GM12878 (cell line): ENCODE results near the gene HINFP. TPM values are rescaled to one million over a fixed set of nuclear protein-coding genes. Genes with fewer than 3 reads are reported as not detected.

Experiments
- ATAC-seq: fragments of 200-7000 bp; cut with Tn5 transposase; 3 replicates; pipeline ENCODE4 v1.9.1; 2020; ENCODE audit warnings: mild to moderate bottlenecking, moderate library complexity
- BruUV-seq: library from RNA; stranded (reverse); fragments of 400-500 nt; replicated peaks from 2 replicates; lab custom pipeline; 2021; lab: Mats Ljungman, UMichigan
- CTCF ChIA-PET: fragments of 300-600 bp; sonication (Branson Sonifier 250); formaldehyde crosslinking; extraction: SDS; loops from one replicate; lab custom pipeline; 2021; ENCODE audit warnings: inconsistent platforms; lab: Yijun Ruan, JAX
- POLR2A ChIA-PET: fragments of 350-600 bp; formaldehyde crosslinking; extraction: SDS; loops from one replicate; lab custom pipeline; 2021; ENCODE audit warnings: inconsistent platforms; lab: Charles Lee
- RAD21 ChIA-PET: fragments of 300-600 bp; sonication (Branson Sonifier 250); formaldehyde crosslinking; loops from one replicate; lab custom pipeline; 2023; ENCODE audit warnings: antibody characterized with exemption; ENCODE audit not compliant: unreplicated experiment; lab: Charles Lee
- SMC1A ChIA-PET: fragments of 300-600 bp; sonication (Branson Sonifier 250); formaldehyde crosslinking; loops from one replicate; lab custom pipeline; 2023; ENCODE audit not compliant: unreplicated experiment, uncharacterized antibody; lab: Charles Lee
- DNase-seq: peaks from one replicate; pipeline ENCODE4 v3.0.0-alpha.2; 2011; ENCODE audit warnings: low read depth, low spot score
- FAIRE-seq: peaks from 3 replicates; lab custom pipeline; 2011; peaks lifted over from hg19 to GRCh38; lab: Jason Lieb, UNC
- H2AFZ ChIP-seq: 2 replicates; pipeline ENCODE4 v1.6.0; 2011; ENCODE audit warnings: low read depth, low read length, control low read depth; ENCODE audit not compliant: control insufficient read depth
- H3K27ac ChIP-seq: 2 replicates; pipeline ENCODE4 v1.5.1; 2011; ENCODE audit warnings: control low read depth; ENCODE audit not compliant: control insufficient read depth, insufficient read depth
- H3K27me3 ChIP-seq, 2 experiments: replicated peaks in 1 of 2; 2 replicates each; pipeline versions ENCODE4 v1.6.0 to v1.6.1; 2011; ENCODE audit warnings: low read length in 1 of 2; ENCODE audit not compliant: control insufficient read depth in 2 of 2, insufficient read depth in 2 of 2
- H3K36me3 ChIP-seq, 2 experiments: 2 replicates each; pipeline ENCODE4 v1.5.1; 2011; ENCODE audit warnings: low read length in 1 of 2; ENCODE audit not compliant: control insufficient read depth in 2 of 2, insufficient read depth in 2 of 2
- H3K4me1 ChIP-seq: 2 replicates; pipeline ENCODE4 v1.6.1; 2011; ENCODE audit warnings: mild to moderate bottlenecking, low read length, moderate library complexity, mixed read lengths; ENCODE audit not compliant: control insufficient read depth, insufficient read depth
- H3K4me2 ChIP-seq: 2 replicates; pipeline ENCODE4 v1.6.0; 2011; ENCODE audit warnings: control low read depth; ENCODE audit not compliant: control insufficient read depth, insufficient read depth
- H3K4me3 ChIP-seq: fragments of 200-600 bp; sonication (generic); 2 replicates; pipeline ENCODE4 v1.5.1; 2016
- H3K79me2 ChIP-seq: 2 replicates; pipeline ENCODE4 v1.6.0; 2011; ENCODE audit warnings: low read length; ENCODE audit not compliant: control insufficient read depth, insufficient read depth
- H3K9ac ChIP-seq: 2 replicates; pipeline ENCODE4 v1.8.0; 2011; ENCODE audit warnings: low read length, control low read depth, mixed read lengths; ENCODE audit not compliant: control insufficient read depth, insufficient read depth
- H3K9me3 ChIP-seq: replicated peaks from 3 replicates; pipeline ENCODE4 v1.5.1; 2011; ENCODE audit warnings: mild to moderate bottlenecking, low read length; ENCODE audit not compliant: control insufficient read depth, insufficient read depth
- H4K20me1 ChIP-seq: 2 replicates; pipeline ENCODE4 v1.6.0; 2011; ENCODE audit not compliant: control insufficient read depth, insufficient read depth
- BMI1 ChIP-seq: fragments of 450-650 bp; IDR thresholded peaks from 2 replicates; pipeline ENCODE4 v1.6.1; 2016; ENCODE audit warnings: mild to moderate bottlenecking, moderate library complexity, borderline replicate concordance
- BRCA1 ChIP-seq: IDR thresholded peaks from 2 replicates; pipeline ENCODE4 v1.6.1; 2011; ENCODE audit warnings: low read depth, low read length, improper control_type of control experiment
- HDAC2 ChIP-seq: fragments of 200-600 bp; sonication (generic); IDR thresholded peaks from 2 replicates; pipeline ENCODE4 v1.6.1; 2017
- MEF2B ChIP-seq: fragments of 450-650 bp; IDR thresholded peaks from 2 replicates; pipeline ENCODE4 v1.6.1; 2018; ENCODE audit warnings: mild to moderate bottlenecking, moderate library complexity; ENCODE audit not compliant: partially characterized antibody, poor library complexity, severe bottlenecking
- PML ChIP-seq: IDR thresholded peaks from 2 replicates; pipeline ENCODE4 v1.6.1; 2012; ENCODE audit warnings: low read length, inconsistent platforms
- RB1 ChIP-seq: fragments of 450-650 bp; formaldehyde crosslinking; IDR thresholded peaks from 2 replicates; pipeline ENCODE4 v1.6.1; 2017; ENCODE audit warnings: mild to moderate bottlenecking, borderline replicate concordance
- SMC3 ChIP-seq: IDR thresholded peaks from 2 replicates; pipeline ENCODE4 v1.6.1; 2011; ENCODE audit warnings: low read length, improper control_type of control experiment, borderline replicate concordance
- WRNIP1 ChIP-seq: IDR thresholded peaks from 2 replicates; pipeline ENCODE4 v1.6.1; 2011; ENCODE audit warnings: low read depth, low read length, improper control_type of control experiment, borderline replicate concordance
- ZNF274 ChIP-seq: IDR thresholded peaks from one replicate; pipeline ENCODE4 v1.8.0; 2011; ENCODE audit not compliant: insufficient read length, insufficient read depth
- ZNF592 ChIP-seq: fragments of 450-650 bp; IDR thresholded peaks from 2 replicates; pipeline ENCODE4 v1.6.1; 2017; ENCODE audit warnings: mild to moderate bottlenecking, moderate library complexity
- WGBS: methylation state at CpG from one replicate; pipeline ENCODE4 v1.1.6; 2016; ENCODE audit warnings: low lambda C conversion rate; ENCODE audit not compliant: insufficient replicate concordance, insufficient coverage; ENCODE audit errors: missing lambda C conversion rate; 5-methylcytosine and 5-hydroxymethylcytosine counted together
- in situ Hi-C: fragments of 300-500 bp; cut with MboI; formaldehyde crosslinking; loops from 9 replicates; pipeline ENCODE4 v1.14.3; 2018; ENCODE audit warnings: mixed read lengths
- intact Hi-C: fragments of 100-400 bp; cut with micrococcal nuclease; formaldehyde crosslinking; loops from one replicate; pipeline ENCODE4 v1.14.2; 2022; ENCODE audit not compliant: unreplicated experiment
- polyA plus RNA-seq, 11 experiments: library from polyadenylated mRNA; depleted of rRNA in 4 of 11; unstranded in 6 of 11; stranded (reverse) in 5 of 11; fragments of >200 nt; fragmentation: Nextera tagmentation in 4 of 11; fragmentation: Illumina TruSeq in 1 of 11; extraction: Ambion mirVana in 4 of 11; extraction: Trizol in 1 of 11; gene quantifications; 1 replicate in 1 of 11; 2 replicates in 10 of 11; pipeline versions ENCODE4 v1.2.1 to v1.2.3, GENCODE V29; 2011 to 2016; ENCODE audit warnings: inconsistent platforms in 2 of 11, missing spikeins in 2 of 11, low read depth in 1 of 11
- total RNA-seq, 4 experiments: library from RNA; depleted of rRNA in 3 of 4; stranded (reverse); fragments of >200 nt in 3 of 4; fragmentation: Illumina TruSeq in 1 of 4; extraction: Trizol in 1 of 4; gene quantifications; 2 replicates each; pipeline versions ENCODE4 v1.2.1 to v1.2.3, GENCODE V29; 2013 to 2021

HINFP gene
- total and polyA plus RNA-seq, 10 of the 15 experiments (the other 5 are each of a cell fraction or from before 2014, with no cell fraction given), result 13.1 to 26.3 (median 18.6) TPM

GRCh38 chr11:119117004-119117706 lies 4.2 kb upstream of the HINFP start:
- TF ChIP-seq SMC3, result no peak
- TF ChIP-seq BRCA1, result no peak
- TF ChIP-seq HDAC2, result no peak
- no peak for TF ChIP-seq BMI1
- TF ChIP-seq RB1, result no peak
- TF ChIP-seq ZNF274, result no peak
- TF ChIP-seq WRNIP1, result no peak
- no peak for TF ChIP-seq MEF2B
- TF ChIP-seq PML, result no peak
- TF ChIP-seq ZNF592, result no peak
- Histone ChIP-seq H3K9ac (no peak overlapping the region), H2AFZ (no peak overlapping the region), H3K27me3 (no peaks in the 10 kb centered on the region), H3K79me2 (peaks cover 8% of the 10 kb centered on the region), H3K36me3 (peaks cover 4 to 11% of the 10 kb centered on the region in 2 experiments), H3K4me1 (peaks cover 7% of the 10 kb centered on the region), H3K4me2 (no peak overlapping the region), H3K9me3 (no peaks in the 10 kb centered on the region), H4K20me1 (no peaks in the 10 kb centered on the region), H3K27ac (no peak overlapping the region), H3K4me3 (no peak overlapping the region)
- DNase-seq (no peak), ATAC-seq (no peak), FAIRE-seq (no peak)
- in situ Hi-C loops (no loop called here), intact Hi-C loops (no loop called here)
- no TSS peak for BruUV-seq
- ChIA-PET CTCF (interaction anchor here (0.9 to 1.3 kb wide), 3 partner anchors 8 to 15 kb away, joined by 3 to 4 read pairs (median 3); partner anchors contain the start of genes C2CD2L and DPAGT1), SMC1A (interaction anchor here (5.0 kb wide), 1 partner anchor 8 kb away, joined by 32 read pairs; no protein-coding TSS in a partner anchor), RAD21 (no interaction called here), POLR2A (interaction anchor here (1.8 to 6.9 kb wide), 2 partner anchors 8 to 62 kb away, joined by 4 to 76 read pairs; partner anchors contain the start of gene C2CD2L)
- WGBS, result 100% methylated on average over 3 of the region's 3 CpGs
